ENCODE data around the gene THAP6. TPM values are rescaled to one million over a fixed set of nuclear protein-coding genes. Genes with fewer than 3 reads are reported as not detected.

The THAP6 gene
- total RNA-seq, 1 donor from 2014 or later, result 4.0 TPM

- no peak for DNase-seq (ENCODE audit: low read depth in 2 of 2)
Observed at GRCh38 chr4:75567725-75568124, 53.5 kb downstream of the THAP6 start.

Other genes starting within 250 kb of the THAP6 start
- 37.4 and 38.3 TPM in 2 replicates for gene RCHY1, start 70 bp upstream of the THAP6 start, total RNA-seq
- gene ODAPH, start 41.6 kb downstream of the THAP6 start, total RNA-seq, result not detected in 2 replicates
- 0.13 TPM in 2 replicates for gene CDKL2, start 116.1 kb downstream of the THAP6 start, total RNA-seq
- gene G3BP2, start 158.9 kb downstream of the THAP6 start, total RNA-seq, result 173 and 174 TPM in 2 replicates
- gene USO1, start 210.1 kb downstream of the THAP6 start, total RNA-seq, result 66.4 and 68.9 TPM in 2 replicates